Right atrium auricular region (tissue), 2 donors: Measurements from ENCODE around the gene BAG3. TPM values are rescaled to one million over a fixed set of nuclear protein-coding genes. Genes with fewer than 3 reads are reported as not detected.

ENCODE experiments used
- DNase-seq: peaks from one replicate; pipeline ENCODE4 v3.0.0-alpha.2; 2019; ENCODE audit warnings: low spot score
- H3K27ac ChIP-seq, 2 donors: fragments of 200-600 bp; sonication (generic); 1 replicate in 1 of 2; 2 replicates in 1 of 2; pipeline ENCODE4 v1.5.1; 2016 to 2019
- H3K27me3 ChIP-seq, 2 donors: fragments of 200-600 bp; sonication (generic); one replicate each; pipeline versions ENCODE4 v1.5.1 to v1.6.0; 2017 to 2019
- H3K36me3 ChIP-seq: fragments of 200-600 bp; sonication (generic); one replicate; pipeline ENCODE4 v1.5.1; 2016
- H3K4me1 ChIP-seq, 2 donors: fragments of 200-600 bp; sonication (generic); one replicate each; pipeline versions ENCODE4 v1.5.1 to v1.6.0; 2017 to 2019
- H3K4me3 ChIP-seq, 2 donors: fragments of 200-600 bp; sonication (generic); 1 replicate in 1 of 2; 2 replicates in 1 of 2; pipeline ENCODE4 v1.5.1; 2017 to 2019; ENCODE audit warnings: mild to moderate bottlenecking in 1 of 2, moderate library complexity in 1 of 2
- H3K9me3 ChIP-seq, 2 donors: fragments of 200-600 bp; sonication (generic); one replicate each; pipeline ENCODE4 v1.5.1; 2019
- CTCF ChIP-seq, 2 donors: fragments of 200-600 bp; sonication (generic); IDR thresholded peaks; one replicate each; pipeline ENCODE4 v1.5.1; 2019; ENCODE audit warnings: antibody characterized with exemption in 2 of 2
- total RNA-seq, 2 donors: library from RNA; depleted of rRNA; stranded (reverse); fragments of >200 nt; gene quantifications; one replicate each; pipeline ENCODE4 v1.1.0, GENCODE V29; 2016

Gene BAG3
- total RNA-seq, 2 donors from 2014 or later: 126 to 152 TPM

DNA sequence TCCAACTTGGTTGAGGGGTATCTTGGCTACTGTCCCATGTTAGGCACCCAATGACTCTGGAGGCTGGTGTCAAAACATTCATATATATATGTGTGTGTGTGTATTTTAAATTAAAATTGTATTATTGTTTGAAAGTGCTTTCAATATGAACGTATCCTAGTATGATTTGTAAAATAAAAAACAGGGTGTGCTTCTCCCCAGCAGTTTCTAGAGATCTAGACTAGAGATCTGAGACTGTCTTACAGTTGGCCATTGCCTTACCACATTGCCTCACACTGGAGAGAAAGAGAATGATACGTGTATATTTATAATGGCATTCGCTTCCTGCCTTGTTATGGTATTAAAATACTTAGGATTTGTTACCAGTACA is 1.2 kb downstream of the BAG3 start:
- no peaks in the 10 kb centered on the region for H3K9me3 ChIP-seq
- no peak for DNase-seq
- H3K27me3 ChIP-seq: no peaks in the 10 kb centered on the region
- H3K36me3 ChIP-seq: peaks cover 2% of the 10 kb centered on the region
- peak overlapping the region; percentile 99 for H3K27ac ChIP-seq
- peak in 1 of 2 donors; percentile 48 for TF ChIP-seq CTCF (IDR thresholded peaks at IDR 0.05)
- peaks cover 0 to 48% of the 10 kb centered on the region in 2 donors for H3K4me1 ChIP-seq
- H3K4me3 ChIP-seq: peak overlapping the region; percentile 64 to 93

DNA sequence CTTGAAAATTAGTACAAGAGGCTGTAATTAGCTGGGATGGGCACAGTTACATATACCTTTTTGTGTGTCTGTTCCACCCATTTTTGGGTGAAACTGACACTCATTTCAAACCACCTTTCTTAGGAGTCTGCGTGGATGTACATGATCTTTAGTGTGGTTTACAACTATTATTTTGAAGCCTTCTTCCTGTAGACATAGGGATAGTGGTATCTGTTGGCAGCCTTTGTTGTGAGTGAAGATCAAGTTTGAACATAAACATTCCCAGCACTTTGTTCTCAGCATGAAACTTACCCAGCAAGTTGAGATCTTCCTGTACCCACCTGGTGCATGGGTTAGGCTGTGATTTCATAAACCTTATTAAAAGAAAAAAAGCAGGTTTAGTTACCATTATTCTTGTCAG is 2.0 kb downstream of the BAG3 start:
- Histone ChIP-seq H3K36me3 (peaks cover 5% of the 10 kb centered on the region), H3K27me3 (no peaks in the 10 kb centered on the region), H3K4me1 (peaks cover 0 to 57% of the 10 kb centered on the region in 2 donors), H3K9me3 (no peaks in the 10 kb centered on the region), H3K27ac (peak overlapping the region; percentile 99), H3K4me3 (peak overlapping the region; percentile 64 to 93)
- no peak for DNase-seq
- TF ChIP-seq CTCF (IDR thresholded peaks at IDR 0.05): no peak

DNA sequence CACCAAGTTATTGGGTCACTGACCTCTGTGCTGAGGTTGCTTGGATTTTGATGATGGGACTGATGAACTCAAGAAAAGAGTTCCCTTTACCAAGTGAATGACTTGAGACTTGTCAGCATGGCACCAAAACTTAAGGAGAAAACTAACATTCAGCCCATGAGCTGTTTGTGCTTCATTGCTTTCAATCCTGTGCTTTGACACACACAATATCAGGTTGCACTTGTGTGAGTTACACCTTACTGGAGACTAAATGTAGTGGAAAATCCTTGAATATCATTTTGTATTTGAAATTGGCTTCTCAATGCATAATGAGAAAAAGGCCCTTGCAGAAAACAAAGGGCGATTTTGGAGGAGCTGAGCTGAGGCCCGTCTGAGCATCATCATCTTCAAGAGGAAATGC is 2.7 kb downstream of the BAG3 start:
- peak overlapping the region; percentile 99 for H3K27ac ChIP-seq
- H3K27me3 ChIP-seq: no peaks in the 10 kb centered on the region
- peaks cover 0 to 64% of the 10 kb centered on the region in 2 donors for H3K4me1 ChIP-seq
- H3K4me3 ChIP-seq: peak overlapping the region; percentile 64 to 93
- DNase-seq: no peak
- H3K9me3 ChIP-seq: no peaks in the 10 kb centered on the region
- H3K36me3 ChIP-seq: peaks cover 5% of the 10 kb centered on the region
- no peak for TF ChIP-seq CTCF (IDR thresholded peaks at IDR 0.05)

DNA sequence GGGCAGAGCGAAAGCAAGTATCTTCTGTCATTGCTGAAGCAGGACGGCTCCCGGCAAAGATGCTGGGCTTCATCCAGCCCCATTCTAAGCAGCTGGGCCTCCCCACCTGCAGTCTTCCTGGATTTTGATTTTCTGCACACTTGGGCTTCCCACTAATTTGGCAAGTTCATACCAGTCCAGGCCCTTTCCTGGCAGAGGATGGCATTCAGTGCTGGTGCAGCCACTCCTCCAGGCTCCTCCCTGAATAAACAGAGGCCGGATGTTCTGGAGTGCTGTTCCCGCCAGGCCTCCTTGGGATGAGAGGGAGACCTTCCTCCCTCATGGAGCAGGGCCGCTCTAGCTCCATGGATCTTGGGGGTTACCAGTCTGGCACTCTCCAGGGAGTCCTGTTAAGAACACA is 3.4 kb downstream of the BAG3 start:
- Histone ChIP-seq H3K4me1 (peaks cover 0 to 70% of the 10 kb centered on the region in 2 donors), H3K36me3 (peaks cover 5% of the 10 kb centered on the region), H3K9me3 (no peaks in the 10 kb centered on the region)

GRCh38 chr10:119655566-119656001 is 4.4 kb downstream of the BAG3 start:
- peaks cover 0 to 80% of the 10 kb centered on the region in 2 donors for H3K4me1 ChIP-seq
- TF ChIP-seq CTCF (IDR thresholded peaks at IDR 0.05): no peak
- H3K27ac ChIP-seq: peak overlapping the region; percentile 99
- peak; percentile 85 for DNase-seq
- H3K36me3 ChIP-seq: peaks cover 5% of the 10 kb centered on the region
- H3K27me3 ChIP-seq: no peaks in the 10 kb centered on the region
- H3K9me3 ChIP-seq: no peaks in the 10 kb centered on the region
- peak overlapping the region; percentile 3 to 93 for H3K4me3 ChIP-seq

More for the DNA sequence above, 3.4 kb downstream of the BAG3 start:
- peak; percentile 73 for DNase-seq
- TF ChIP-seq CTCF (IDR thresholded peaks at IDR 0.05): no peak
- Histone ChIP-seq H3K27me3 (no peaks in the 10 kb centered on the region), H3K4me3 (peak overlapping the region in 1 of 2 donors; percentile 93), H3K27ac (peak overlapping the region; percentile 99)

GRCh38 chr10:119656760-119657159 is 5.6 kb downstream of the BAG3 start:
- Histone ChIP-seq H3K4me3 (no peak overlapping the region), H3K4me1 (peaks cover 0 to 88% of the 10 kb centered on the region in 2 donors), H3K27ac (peak overlapping the region; percentile 99), H3K9me3 (no peaks in the 10 kb centered on the region), H3K36me3 (peaks cover 5% of the 10 kb centered on the region), H3K27me3 (no peaks in the 10 kb centered on the region)
- TF ChIP-seq CTCF (IDR thresholded peaks at IDR 0.05): no peak
- no peak for DNase-seq
